WTC11 (cell line): ENCODE data around the gene GFRA1. TPM values are rescaled to one million over a fixed set of nuclear protein-coding genes. Genes with fewer than 3 reads are reported as not detected.

ENCODE experiments used
- ATF1 ChIP-seq: sonication (generic); formaldehyde crosslinking; IDR thresholded peaks from 2 replicates; pipeline ENCODE4 v1.8.1; 2023; ENCODE audit warnings: mild to moderate bottlenecking, moderate library complexity, missing genetic modification reagents
- CREB1 ChIP-seq: sonication (generic); formaldehyde crosslinking; IDR thresholded peaks from 2 replicates; pipeline ENCODE4 v1.8.0; 2023; ENCODE audit warnings: mild to moderate bottlenecking, missing genetic modification reagents
- CREM ChIP-seq: sonication (generic); formaldehyde crosslinking; IDR thresholded peaks from 2 replicates; pipeline ENCODE4 v1.8.1; 2022; ENCODE audit warnings: mild to moderate bottlenecking, missing genetic modification reagents, moderate library complexity
- CTCF ChIP-seq: fragments of 200-600 bp; IDR thresholded peaks from 2 replicates; pipeline ENCODE4 v1.8.0; 2022; ENCODE audit warnings: antibody characterized with exemption
- ETV6 ChIP-seq: sonication (generic); formaldehyde crosslinking; IDR thresholded peaks from 2 replicates; pipeline ENCODE4 v1.8.1; 2022; ENCODE audit warnings: mild to moderate bottlenecking, missing genetic modification reagents
- JAZF1 ChIP-seq: fragments of 250-450 bp; sonication (Bioruptor Pico); IDR thresholded peaks from 2 replicates; pipeline ENCODE4 v1.9.0; 2021; ENCODE audit warnings: moderate library complexity, mild to moderate bottlenecking, inconsistent platforms
- MAX ChIP-seq: sonication (generic); formaldehyde crosslinking; IDR thresholded peaks from 2 replicates; pipeline ENCODE4 v1.8.0; 2022; ENCODE audit warnings: mild to moderate bottlenecking, missing genetic modification reagents
- NFATC4 ChIP-seq: fragments of 250-450 bp; sonication (Bioruptor Pico); IDR thresholded peaks from 2 replicates; pipeline ENCODE4 v1.9.0; 2021; ENCODE audit warnings: mild to moderate bottlenecking
- NFE2L1 ChIP-seq: sonication (generic); formaldehyde crosslinking; IDR thresholded peaks from 2 replicates; pipeline ENCODE4 v1.8.1; 2023; ENCODE audit warnings: missing genetic modification reagents
- PREB ChIP-seq: sonication (generic); formaldehyde crosslinking; IDR thresholded peaks from 2 replicates; pipeline ENCODE4 v1.8.1; 2022; ENCODE audit warnings: mild to moderate bottlenecking, missing genetic modification reagents, moderate library complexity, borderline replicate concordance
- PRRX2 ChIP-seq: fragments of 250-450 bp; sonication (Bioruptor Pico); IDR thresholded peaks from 2 replicates; pipeline ENCODE4 v1.8.0; 2021; ENCODE audit warnings: mild to moderate bottlenecking
- RORB ChIP-seq: fragments of 250-450 bp; sonication (Bioruptor Pico); IDR thresholded peaks from 2 replicates; pipeline ENCODE4 v1.9.0; 2021; ENCODE audit warnings: mild to moderate bottlenecking
- SMAD3 ChIP-seq: sonication (generic); formaldehyde crosslinking; IDR thresholded peaks from 2 replicates; pipeline ENCODE4 v1.8.0; 2022; ENCODE audit warnings: missing genetic modification reagents, mild to moderate bottlenecking, borderline replicate concordance
- SMAD4 ChIP-seq: sonication (generic); formaldehyde crosslinking; IDR thresholded peaks from 2 replicates; pipeline ENCODE4 v1.8.0; 2022; ENCODE audit warnings: mild to moderate bottlenecking, missing genetic modification reagents
- SOX15 ChIP-seq: fragments of 250-450 bp; sonication (Bioruptor Pico); IDR thresholded peaks from 2 replicates; pipeline ENCODE4 v1.9.0; 2021; ENCODE audit warnings: mild to moderate bottlenecking
- ZNF138 ChIP-seq: sonication (generic); formaldehyde crosslinking; conservative IDR thresholded peaks from 2 replicates; pipeline ENCODE4 v1.8.1; 2022; ENCODE audit warnings: mild to moderate bottlenecking, moderate library complexity, missing genetic modification reagents
- ZNF512 ChIP-seq: sonication (generic); formaldehyde crosslinking; IDR thresholded peaks from 2 replicates; pipeline ENCODE4 v1.8.1; 2022; ENCODE audit warnings: missing genetic modification reagents, borderline replicate concordance
- ZNF671 ChIP-seq: fragments of 250-450 bp; sonication (Bioruptor Pico); IDR thresholded peaks from 2 replicates; pipeline ENCODE4 v1.8.0; 2021; ENCODE audit warnings: mild to moderate bottlenecking
- total RNA-seq: library from RNA; stranded (reverse); gene quantifications from 3 replicates; pipeline ENCODE4 v1.2.3, GENCODE V29; 2021
- TF ChIP-seq, protein P1 (sequence below): fragments of 250-450 bp; sonication (Bioruptor Pico); IDR thresholded peaks from 2 replicates; pipeline ENCODE4 v2.1.2; 2022; ENCODE audit warnings: mild to moderate bottlenecking, moderate library complexity
- TF ChIP-seq, protein P2 (sequence below): fragments of 250-450 bp; sonication (Bioruptor Pico); IDR thresholded peaks from 2 replicates; pipeline ENCODE4 v1.8.0; 2021; ENCODE audit warnings: mild to moderate bottlenecking
- TF ChIP-seq, protein P3 (sequence below): sonication (generic); formaldehyde crosslinking; IDR thresholded peaks from 2 replicates; pipeline ENCODE4 v1.8.0; 2022; ENCODE audit warnings: mild to moderate bottlenecking, missing genetic modification reagents
- TF ChIP-seq, protein P4 (sequence below): fragments of 250-450 bp; sonication (Bioruptor Pico); IDR thresholded peaks from 2 replicates; pipeline ENCODE4 v1.9.0; 2021; ENCODE audit warnings: mild to moderate bottlenecking

GFRA1 gene
- total RNA-seq, 1 experiment from 2014 or later, result 4.4 TPM

DNA sequence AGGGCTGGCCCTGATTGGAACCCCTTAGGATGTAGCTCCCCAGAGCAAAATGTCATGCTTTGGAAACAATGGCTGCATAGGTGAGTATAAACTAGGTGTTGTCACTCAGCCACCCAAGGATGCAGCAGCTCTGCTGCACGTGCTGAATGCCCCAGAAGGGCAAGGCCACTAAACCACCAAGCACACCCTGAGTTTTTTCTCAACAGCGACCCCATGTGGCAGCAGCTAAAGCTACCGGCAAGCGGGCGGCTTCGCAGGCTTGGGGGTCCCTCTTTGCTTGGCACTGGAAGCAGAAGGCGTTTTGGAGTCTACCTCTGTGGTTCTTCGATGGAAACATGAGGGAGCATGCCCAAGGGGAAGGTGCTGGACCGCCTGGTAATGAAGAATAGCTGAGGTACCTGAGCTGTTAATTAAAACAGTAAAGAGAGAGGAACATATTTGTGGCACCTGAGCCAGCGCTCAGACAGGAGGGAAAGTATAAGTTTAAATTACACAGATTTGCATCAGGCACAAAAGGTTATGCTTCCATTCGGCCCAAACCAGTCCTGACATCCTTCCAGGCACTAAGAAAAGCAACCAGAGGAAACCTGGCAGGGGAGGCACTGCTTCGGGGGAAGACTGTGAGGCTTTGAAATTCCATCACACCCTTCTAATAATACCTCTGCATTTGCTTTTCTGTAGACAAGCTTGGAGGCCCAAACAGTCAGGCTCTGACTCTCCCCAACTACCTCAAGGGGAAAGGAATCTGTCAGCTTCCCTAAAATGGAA, 152.1 kb downstream of the GFRA1 start (continued):
- TF ChIP-seq NFE2L1 (CRISPR knock-in tag) (peak; percentile 59; the same call in 1 of the 2 replicates), PREB (CRISPR knock-in tag) (no peak), SMAD3 (CRISPR knock-in tag) (no peak), ZNF138 (CRISPR knock-in tag) (peak; percentile 55; the same call in 1 of the 2 replicates), CTCF (peak; percentile 79), ZNF512 (CRISPR knock-in tag) (no peak), ATF1 (CRISPR knock-in tag) (no peak), PRRX2 (CRISPR knock-in tag) (no peak), CREB1 (CRISPR knock-in tag) (no peak; the same call in 1 of the 2 replicates), RORB (no peak), ZNF671 (no peak), MAX (CRISPR knock-in tag) (peak; percentile 93), SOX15 (no peak), NFATC4 (CRISPR knock-in tag) (no peak), CREM (CRISPR knock-in tag) (0 out of 2 replicates have a peak, but pooled peaks have one; percentile 33), JAZF1 (CRISPR knock-in tag) (no peak), SMAD4 (CRISPR knock-in tag) (no peak), ETV6 (CRISPR knock-in tag) (no peak)
- TF ChIP-seq, protein P1, sequence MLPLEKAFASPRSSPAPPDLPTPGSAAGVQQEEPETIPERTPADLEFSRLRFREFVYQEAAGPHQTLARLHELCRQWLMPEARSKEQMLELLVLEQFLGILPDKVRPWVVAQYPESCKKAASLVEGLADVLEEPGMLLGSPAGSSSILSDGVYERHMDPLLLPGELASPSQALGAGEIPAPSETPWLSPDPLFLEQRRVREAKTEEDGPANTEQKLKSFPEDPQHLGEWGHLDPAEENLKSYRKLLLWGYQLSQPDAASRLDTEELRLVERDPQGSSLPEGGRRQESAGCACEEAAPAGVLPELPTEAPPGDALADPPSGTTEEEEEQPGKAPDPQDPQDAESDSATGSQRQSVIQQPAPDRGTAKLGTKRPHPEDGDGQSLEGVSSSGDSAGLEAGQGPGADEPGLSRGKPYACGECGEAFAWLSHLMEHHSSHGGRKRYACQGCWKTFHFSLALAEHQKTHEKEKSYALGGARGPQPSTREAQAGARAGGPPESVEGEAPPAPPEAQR (CRISPR knock-in tag), result no peak
- TF ChIP-seq, protein P2, sequence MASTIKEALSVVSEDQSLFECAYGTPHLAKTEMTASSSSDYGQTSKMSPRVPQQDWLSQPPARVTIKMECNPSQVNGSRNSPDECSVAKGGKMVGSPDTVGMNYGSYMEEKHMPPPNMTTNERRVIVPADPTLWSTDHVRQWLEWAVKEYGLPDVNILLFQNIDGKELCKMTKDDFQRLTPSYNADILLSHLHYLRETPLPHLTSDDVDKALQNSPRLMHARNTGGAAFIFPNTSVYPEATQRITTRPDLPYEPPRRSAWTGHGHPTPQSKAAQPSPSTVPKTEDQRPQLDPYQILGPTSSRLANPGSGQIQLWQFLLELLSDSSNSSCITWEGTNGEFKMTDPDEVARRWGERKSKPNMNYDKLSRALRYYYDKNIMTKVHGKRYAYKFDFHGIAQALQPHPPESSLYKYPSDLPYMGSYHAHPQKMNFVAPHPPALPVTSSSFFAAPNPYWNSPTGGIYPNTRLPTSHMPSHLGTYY, result no peak
- TF ChIP-seq, protein P3, sequence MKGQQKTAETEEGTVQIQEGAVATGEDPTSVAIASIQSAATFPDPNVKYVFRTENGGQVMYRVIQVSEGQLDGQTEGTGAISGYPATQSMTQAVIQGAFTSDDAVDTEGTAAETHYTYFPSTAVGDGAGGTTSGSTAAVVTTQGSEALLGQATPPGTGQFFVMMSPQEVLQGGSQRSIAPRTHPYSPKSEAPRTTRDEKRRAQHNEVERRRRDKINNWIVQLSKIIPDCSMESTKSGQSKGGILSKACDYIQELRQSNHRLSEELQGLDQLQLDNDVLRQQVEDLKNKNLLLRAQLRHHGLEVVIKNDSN (CRISPR knock-in tag), result peak; percentile 52; the same call in 1 of the 2 replicates
- TF ChIP-seq, protein P4, sequence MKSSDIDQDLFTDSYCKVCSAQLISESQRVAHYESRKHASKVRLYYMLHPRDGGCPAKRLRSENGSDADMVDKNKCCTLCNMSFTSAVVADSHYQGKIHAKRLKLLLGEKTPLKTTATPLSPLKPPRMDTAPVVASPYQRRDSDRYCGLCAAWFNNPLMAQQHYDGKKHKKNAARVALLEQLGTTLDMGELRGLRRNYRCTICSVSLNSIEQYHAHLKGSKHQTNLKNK (CRISPR knock-in tag), result no peak
- TF ChIP-seq, all 79 proteins: peak for 11
